HCT116 (cell line): ENCODE results near the gene POLA1. TPM values are rescaled to one million over a fixed set of nuclear protein-coding genes. Genes with fewer than 3 reads are reported as not detected.

Experiments used
- ATAC-seq: fragments of 200-7000 bp; cut with Tn5 transposase; 2 replicates; pipeline ENCODE4 v1.9.1; 2020; ENCODE audit warnings: mild to moderate bottlenecking, moderate library complexity
- BruUV-seq: library from RNA; stranded (reverse); fragments of 400-500 nt; replicated peaks from 2 replicates; lab custom pipeline; 2021; lab: Mats Ljungman, UMichigan
- CTCF ChIA-PET: fragments of 300-600 bp; sonication (Branson Sonifier 250); formaldehyde crosslinking; loops from one replicate; lab custom pipeline; 2021; ENCODE audit warnings: antibody characterized with exemption; lab: Charles Lee
- POLR2A ChIA-PET: fragments of 300-600, 350-600 bp; sonication (Branson Sonifier 250); formaldehyde crosslinking; loops from one replicate; lab custom pipeline; 2021; ENCODE audit warnings: antibody characterized with exemption; lab: Charles Lee
- RAD21 ChIA-PET, 2 experiments: fragments of 300-600 bp; sonication (Branson Sonifier 250); formaldehyde crosslinking; loops; one replicate each; lab custom pipeline; 2023; ENCODE audit warnings: low total read pairs in 2 of 2; ENCODE audit not compliant: uncharacterized antibody in 2 of 2, unreplicated experiment in 2 of 2, low non-redundant PET in 1 of 2; lab: Charles Lee
- DNase-seq: peaks from one replicate; pipeline ENCODE4 v3.0.0-alpha.2; 2010; ENCODE audit warnings: low read depth, low spot score
- H2AFZ ChIP-seq: fragments of 200-600 bp; shearing (Covaris generic), sonication (generic); 2 replicates; pipeline ENCODE4 v1.6.1; 2017; ENCODE audit warnings: low read depth, mixed run types, mixed read lengths, antibody characterized with exemption, low read length; ENCODE audit not compliant: poor library complexity, severe bottlenecking
- H3K27ac ChIP-seq: 2 replicates; pipeline ENCODE4 v1.5.1; 2012; ENCODE audit warnings: low read depth, low read length
- H3K27me3 ChIP-seq: fragments of 200-600 bp; sonication (generic); 2 replicates; pipeline ENCODE4 v1.6.1; 2016; ENCODE audit warnings: mixed run types, low read length, mixed read lengths; ENCODE audit not compliant: insufficient read depth
- H3K36me3 ChIP-seq, 2 experiments: fragments of 200-500 bp in 1 of 2; fragments of 200-600 bp in 1 of 2; sonication (Bioruptor generic) in 1 of 2; sonication (generic) in 1 of 2; 2 replicates each; pipeline versions ENCODE4 v1.5.1 to v1.6.1; 2014 to 2016; ENCODE audit warnings: low read length in 2 of 2, inconsistent platforms in 1 of 2, mixed read lengths in 1 of 2, mixed run types in 1 of 2; ENCODE audit not compliant: insufficient read depth in 2 of 2, control insufficient read depth in 1 of 2
- H3K4me1 ChIP-seq, 2 experiments: fragments of 200-600 bp in 1 of 2; sonication (generic) in 1 of 2; 2 replicates each; pipeline versions ENCODE4 v1.5.1 to v1.6.1; 2012 to 2017; ENCODE audit warnings: low read length in 2 of 2, inconsistent platforms in 1 of 2, mild to moderate bottlenecking in 1 of 2, mixed read lengths in 1 of 2, mixed run types in 1 of 2, moderate library complexity in 1 of 2; ENCODE audit not compliant: insufficient read depth in 2 of 2, control insufficient read depth in 1 of 2
- H3K4me2 ChIP-seq: fragments of 200-600 bp; sonication (generic); 2 replicates; pipeline ENCODE4 v1.6.1; 2017; ENCODE audit warnings: mixed run types, low read length, mixed read lengths
- H3K4me3 ChIP-seq, 2 experiments: fragments of 200-600 bp in 1 of 2; sonication (generic) in 1 of 2; replicated peaks in 1 of 2; 2 replicates each; pipeline ENCODE4 v1.5.1; 2011 to 2016; ENCODE audit warnings: low read length in 2 of 2, control low read depth in 1 of 2, low read depth in 1 of 2, mild to moderate bottlenecking in 1 of 2, mixed read lengths in 1 of 2, mixed run types in 1 of 2
- H3K79me2 ChIP-seq: fragments of 200-600 bp; sonication (generic); 2 replicates; pipeline ENCODE4 v1.6.1; 2017; ENCODE audit warnings: mild to moderate bottlenecking, mixed run types, low read length, moderate library complexity, mixed read lengths; ENCODE audit not compliant: insufficient read depth
- H3K9ac ChIP-seq: fragments of 200-600 bp; sonication (generic); 2 replicates; pipeline ENCODE4 v1.6.1; 2016; ENCODE audit warnings: low read length, mixed read lengths
- H3K9me2 ChIP-seq: fragments of 200-600 bp; sonication (generic), shearing (Covaris generic); 2 replicates; pipeline ENCODE4 v1.6.1; 2017; ENCODE audit warnings: mixed run types, mild to moderate bottlenecking, moderate library complexity; ENCODE audit not compliant: insufficient read depth
- H3K9me3 ChIP-seq, 2 experiments: fragments of 200-500 bp in 1 of 2; fragments of 200-600 bp in 1 of 2; sonication (Bioruptor generic) in 1 of 2; sonication (generic) in 1 of 2; 2 replicates each; pipeline ENCODE4 v1.6.1; 2014 to 2017; ENCODE audit warnings: low read length in 2 of 2, mixed read lengths in 2 of 2, inconsistent platforms in 1 of 2, low read depth in 1 of 2, mild to moderate bottlenecking in 1 of 2, mixed run types in 1 of 2, moderate library complexity in 1 of 2; ENCODE audit not compliant: control insufficient read depth in 1 of 2, insufficient read depth in 1 of 2
- H4K20me1 ChIP-seq: fragments of 200-600 bp; sonication (generic), shearing (Covaris generic); 2 replicates; pipeline ENCODE4 v1.6.1; 2017; ENCODE audit warnings: mixed run types, mild to moderate bottlenecking, moderate library complexity; ENCODE audit not compliant: insufficient read depth
- CBX3 ChIP-seq: IDR thresholded peaks from 2 replicates; pipeline ENCODE4 v1.6.1; 2012; ENCODE audit warnings: low read depth
- CEBPB ChIP-seq: IDR thresholded peaks from 2 replicates; pipeline ENCODE4 v1.6.1; 2012; ENCODE audit warnings: low read depth
- EGR1 ChIP-seq: IDR thresholded peaks from 2 replicates; pipeline ENCODE4 v1.6.1; 2012; ENCODE audit warnings: low read depth
- FOSL1 ChIP-seq: IDR thresholded peaks from 2 replicates; pipeline ENCODE4 v1.6.1; 2012; ENCODE audit warnings: low read depth
- POLR2A ChIP-seq: IDR thresholded peaks from 2 replicates; pipeline ENCODE4 v1.7.0; 2011; ENCODE audit warnings: borderline replicate concordance; ENCODE audit not compliant: insufficient read depth, insufficient read length; ENCODE audit errors: extremely low read depth
- SIN3A ChIP-seq: IDR thresholded peaks from 2 replicates; pipeline ENCODE4 v1.6.1; 2012; ENCODE audit warnings: low read depth
- YY1 ChIP-seq: IDR thresholded peaks from 2 replicates; pipeline ENCODE4 v1.6.1; 2011; ENCODE audit warnings: low read length, low read depth, moderate library complexity, mild to moderate bottlenecking; ENCODE audit not compliant: insufficient replicate concordance; ENCODE audit errors: extremely low read depth
- ZNF274 ChIP-seq: fragments of 200-500 bp; sonication (Bioruptor generic); IDR thresholded peaks from 2 replicates; pipeline ENCODE4 v1.6.1; 2014; ENCODE audit warnings: mild to moderate bottlenecking, low read depth, low read length, inconsistent platforms
- intact Hi-C: fragments of 100-400 bp; cut with micrococcal nuclease; formaldehyde crosslinking; loops from 2 replicates; pipeline ENCODE4 v1.10.0; 2022
- total RNA-seq: library from RNA; stranded (reverse); gene quantifications from one replicate; pipeline ENCODE4 v1.2.1, GENCODE V29; 2021; ENCODE audit not compliant: unreplicated experiment
- TF ChIP-seq, protein P1 (sequence below): IDR thresholded peaks from 2 replicates; pipeline ENCODE4 v1.6.1; 2012; ENCODE audit warnings: low read depth
- TF ChIP-seq, protein P2 (sequence below): IDR thresholded peaks from 2 replicates; pipeline ENCODE4 v1.6.1; 2012
- TF ChIP-seq, protein P3 (sequence below), 3 experiments: fragments of 200-600 bp in 1 of 3; sonication (generic) in 1 of 3; IDR thresholded peaks in 2 of 3; conservative IDR thresholded peaks in 1 of 3; 2 replicates each; pipeline ENCODE4 v1.5.1; 2012 to 2017; ENCODE audit warnings: low read depth in 2 of 3, low read length in 2 of 3, antibody characterized with exemption in 1 of 3, borderline replicate concordance in 1 of 3, control low read depth in 1 of 3, mild to moderate bottlenecking in 1 of 3, mixed read lengths in 1 of 3, mixed run types in 1 of 3, moderate library complexity in 1 of 3; ENCODE audit not compliant: insufficient read depth in 1 of 3
- TF ChIP-seq, protein P4 (sequence below): IDR thresholded peaks from 2 replicates; pipeline ENCODE4 v1.6.1; 2012
- TF ChIP-seq, protein P5 (sequence below): IDR thresholded peaks from 2 replicates; pipeline ENCODE4 v1.6.1; 2011; ENCODE audit warnings: mild to moderate bottlenecking, low read length, moderate library complexity; ENCODE audit not compliant: insufficient replicate concordance; ENCODE audit errors: extremely low read depth

POLA1 gene
- total RNA-seq, 1 experiment from 2014 or later: 27.0 TPM

DNA sequence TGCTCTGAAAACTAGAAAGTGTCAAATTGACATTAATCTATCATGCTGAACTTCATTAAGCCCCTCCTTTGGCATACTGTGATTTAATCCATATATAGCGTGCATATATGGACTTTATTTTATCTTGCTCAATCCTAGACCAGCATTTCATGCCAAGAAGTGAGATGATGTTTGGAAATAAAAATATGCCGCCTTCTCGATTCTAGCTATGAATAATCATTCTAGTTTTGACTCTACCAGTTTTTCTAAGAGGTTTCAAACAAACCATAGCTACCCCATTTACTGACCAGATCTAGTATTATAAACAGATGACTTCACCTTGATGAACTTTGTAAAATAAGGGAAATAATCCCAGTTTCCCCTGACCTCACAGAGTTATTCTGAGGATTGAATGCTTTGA, 227.1 kb downstream of the POLA1 start:
- ChIA-PET CTCF (no interaction called here), POLR2A (no interaction called here), RAD21 (no interaction called here)
- H3K9ac ChIP-seq: no peak overlapping the region
- H4K20me1 ChIP-seq: no peaks in the 10 kb centered on the region
- BruUV-seq: no TSS peak
- no peaks in the 10 kb centered on the region for H3K79me2 ChIP-seq
- no peak overlapping the region for H2AFZ ChIP-seq
- no peaks in the 10 kb centered on the region for H3K36me3 ChIP-seq
- ATAC-seq (no peak), DNase-seq (no peak)
- no peaks in the 10 kb centered on the region for H3K9me3 ChIP-seq
- TF ChIP-seq, protein P1, sequence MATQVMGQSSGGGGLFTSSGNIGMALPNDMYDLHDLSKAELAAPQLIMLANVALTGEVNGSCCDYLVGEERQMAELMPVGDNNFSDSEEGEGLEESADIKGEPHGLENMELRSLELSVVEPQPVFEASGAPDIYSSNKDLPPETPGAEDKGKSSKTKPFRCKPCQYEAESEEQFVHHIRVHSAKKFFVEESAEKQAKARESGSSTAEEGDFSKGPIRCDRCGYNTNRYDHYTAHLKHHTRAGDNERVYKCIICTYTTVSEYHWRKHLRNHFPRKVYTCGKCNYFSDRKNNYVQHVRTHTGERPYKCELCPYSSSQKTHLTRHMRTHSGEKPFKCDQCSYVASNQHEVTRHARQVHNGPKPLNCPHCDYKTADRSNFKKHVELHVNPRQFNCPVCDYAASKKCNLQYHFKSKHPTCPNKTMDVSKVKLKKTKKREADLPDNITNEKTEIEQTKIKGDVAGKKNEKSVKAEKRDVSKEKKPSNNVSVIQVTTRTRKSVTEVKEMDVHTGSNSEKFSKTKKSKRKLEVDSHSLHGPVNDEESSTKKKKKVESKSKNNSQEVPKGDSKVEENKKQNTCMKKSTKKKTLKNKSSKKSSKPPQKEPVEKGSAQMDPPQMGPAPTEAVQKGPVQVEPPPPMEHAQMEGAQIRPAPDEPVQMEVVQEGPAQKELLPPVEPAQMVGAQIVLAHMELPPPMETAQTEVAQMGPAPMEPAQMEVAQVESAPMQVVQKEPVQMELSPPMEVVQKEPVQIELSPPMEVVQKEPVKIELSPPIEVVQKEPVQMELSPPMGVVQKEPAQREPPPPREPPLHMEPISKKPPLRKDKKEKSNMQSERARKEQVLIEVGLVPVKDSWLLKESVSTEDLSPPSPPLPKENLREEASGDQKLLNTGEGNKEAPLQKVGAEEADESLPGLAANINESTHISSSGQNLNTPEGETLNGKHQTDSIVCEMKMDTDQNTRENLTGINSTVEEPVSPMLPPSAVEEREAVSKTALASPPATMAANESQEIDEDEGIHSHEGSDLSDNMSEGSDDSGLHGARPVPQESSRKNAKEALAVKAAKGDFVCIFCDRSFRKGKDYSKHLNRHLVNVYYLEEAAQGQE: no peak
- TF ChIP-seq EGR1: no peak
- TF ChIP-seq SIN3A: no peak
- no peak for TF ChIP-seq CEBPB
- no peak for TF ChIP-seq CBX3
- TF ChIP-seq, protein P2, sequence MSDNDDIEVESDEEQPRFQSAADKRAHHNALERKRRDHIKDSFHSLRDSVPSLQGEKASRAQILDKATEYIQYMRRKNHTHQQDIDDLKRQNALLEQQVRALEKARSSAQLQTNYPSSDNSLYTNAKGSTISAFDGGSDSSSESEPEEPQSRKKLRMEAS: no peak
- TF ChIP-seq, protein P3, sequence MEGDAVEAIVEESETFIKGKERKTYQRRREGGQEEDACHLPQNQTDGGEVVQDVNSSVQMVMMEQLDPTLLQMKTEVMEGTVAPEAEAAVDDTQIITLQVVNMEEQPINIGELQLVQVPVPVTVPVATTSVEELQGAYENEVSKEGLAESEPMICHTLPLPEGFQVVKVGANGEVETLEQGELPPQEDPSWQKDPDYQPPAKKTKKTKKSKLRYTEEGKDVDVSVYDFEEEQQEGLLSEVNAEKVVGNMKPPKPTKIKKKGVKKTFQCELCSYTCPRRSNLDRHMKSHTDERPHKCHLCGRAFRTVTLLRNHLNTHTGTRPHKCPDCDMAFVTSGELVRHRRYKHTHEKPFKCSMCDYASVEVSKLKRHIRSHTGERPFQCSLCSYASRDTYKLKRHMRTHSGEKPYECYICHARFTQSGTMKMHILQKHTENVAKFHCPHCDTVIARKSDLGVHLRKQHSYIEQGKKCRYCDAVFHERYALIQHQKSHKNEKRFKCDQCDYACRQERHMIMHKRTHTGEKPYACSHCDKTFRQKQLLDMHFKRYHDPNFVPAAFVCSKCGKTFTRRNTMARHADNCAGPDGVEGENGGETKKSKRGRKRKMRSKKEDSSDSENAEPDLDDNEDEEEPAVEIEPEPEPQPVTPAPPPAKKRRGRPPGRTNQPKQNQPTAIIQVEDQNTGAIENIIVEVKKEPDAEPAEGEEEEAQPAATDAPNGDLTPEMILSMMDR (IDR thresholded peaks at IDR 0.05 in 2 of 3, conservative IDR thresholded peaks at IDR 0.05 in 1 of 3; ENCODE audit: borderline replicate concordance in 1 of 3, insufficient read depth in 1 of 3, low read depth in 2 of 3, low read length in 2 of 3): no peak
- no peak for TF ChIP-seq YY1
- TF ChIP-seq, protein P4, sequence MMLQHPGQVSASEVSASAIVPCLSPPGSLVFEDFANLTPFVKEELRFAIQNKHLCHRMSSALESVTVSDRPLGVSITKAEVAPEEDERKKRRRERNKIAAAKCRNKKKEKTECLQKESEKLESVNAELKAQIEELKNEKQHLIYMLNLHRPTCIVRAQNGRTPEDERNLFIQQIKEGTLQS: no peak
- TF ChIP-seq FOSL1: no peak
- TF ChIP-seq, protein P5, sequence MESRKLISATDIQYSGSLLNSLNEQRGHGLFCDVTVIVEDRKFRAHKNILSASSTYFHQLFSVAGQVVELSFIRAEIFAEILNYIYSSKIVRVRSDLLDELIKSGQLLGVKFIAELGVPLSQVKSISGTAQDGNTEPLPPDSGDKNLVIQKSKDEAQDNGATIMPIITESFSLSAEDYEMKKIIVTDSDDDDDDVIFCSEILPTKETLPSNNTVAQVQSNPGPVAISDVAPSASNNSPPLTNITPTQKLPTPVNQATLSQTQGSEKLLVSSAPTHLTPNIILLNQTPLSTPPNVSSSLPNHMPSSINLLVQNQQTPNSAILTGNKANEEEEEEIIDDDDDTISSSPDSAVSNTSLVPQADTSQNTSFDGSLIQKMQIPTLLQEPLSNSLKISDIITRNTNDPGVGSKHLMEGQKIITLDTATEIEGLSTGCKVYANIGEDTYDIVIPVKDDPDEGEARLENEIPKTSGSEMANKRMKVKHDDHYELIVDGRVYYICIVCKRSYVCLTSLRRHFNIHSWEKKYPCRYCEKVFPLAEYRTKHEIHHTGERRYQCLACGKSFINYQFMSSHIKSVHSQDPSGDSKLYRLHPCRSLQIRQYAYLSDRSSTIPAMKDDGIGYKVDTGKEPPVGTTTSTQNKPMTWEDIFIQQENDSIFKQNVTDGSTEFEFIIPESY: no peak
- TF ChIP-seq POLR2A: no peak
- no peak for TF ChIP-seq ZNF274
- no peaks in the 10 kb centered on the region for H3K9me2 ChIP-seq
- H3K4me1 ChIP-seq: no peaks in the 10 kb centered on the region
- intact Hi-C loops: no loop called here
- no peak overlapping the region for H3K27ac ChIP-seq
- no peak overlapping the region for H3K4me3 ChIP-seq
- H3K27me3 ChIP-seq: no peaks in the 10 kb centered on the region
- no peak overlapping the region for H3K4me2 ChIP-seq
